H1 (cell line): ENCODE results near the gene FBXL15. TPM values are rescaled to one million over a fixed set of nuclear protein-coding genes. Genes with fewer than 3 reads are reported as not detected.

ENCODE experiments used
- CTCF ChIA-PET: fragments of 300-600 bp; sonication (Branson Sonifier 250); formaldehyde crosslinking; loops from one replicate; lab custom pipeline; 2021; ENCODE audit not compliant: partially characterized antibody; lab: Charles Lee
- POLR2A ChIA-PET: fragments of 300-600 bp; sonication (Branson Sonifier 250); formaldehyde crosslinking; loops from one replicate; lab custom pipeline; 2021; ENCODE audit warnings: inconsistent platforms; ENCODE audit not compliant: partially characterized antibody; lab: Charles Lee
- DNase-seq, 2 experiments: peaks; one replicate each; pipeline versions ENCODE4 v3.0.0 to v3.0.0-alpha.2; 2010 to 2022; ENCODE audit warnings: low spot score in 2 of 2, low read depth in 1 of 2, mixed read lengths in 1 of 2
- FAIRE-seq: peaks from 2 replicates; lab custom pipeline; 2011; peaks lifted over from hg19 to GRCh38; lab: Jason Lieb, UNC
- H2AFZ ChIP-seq: 2 replicates; pipeline ENCODE4 v1.8.1; 2012; ENCODE audit warnings: low read length, inconsistent platforms
- H2AK5ac ChIP-seq: 2 replicates; pipeline ENCODE4 v1.6.1; 2013; ENCODE audit warnings: low read depth, low read length
- H2BK120ac ChIP-seq: replicated peaks from 2 replicates; pipeline ENCODE3; 2013; ENCODE audit warnings: low read depth, low read length, inconsistent platforms
- H2BK12ac ChIP-seq: 2 replicates; pipeline ENCODE4 v1.6.1; 2013; ENCODE audit warnings: low read depth, low read length
- H2BK15ac ChIP-seq: 2 replicates; pipeline ENCODE4 v1.6.1; 2013; ENCODE audit warnings: low read length
- H2BK20ac ChIP-seq: 2 replicates; pipeline ENCODE4 v1.6.1; 2013; ENCODE audit warnings: low read length
- H2BK5ac ChIP-seq: 2 replicates; pipeline ENCODE4 v1.6.1; 2013; ENCODE audit warnings: low read depth, low read length
- H3K14ac ChIP-seq: 2 replicates; pipeline ENCODE4 v1.6.1; 2013; ENCODE audit warnings: inconsistent platforms; ENCODE audit not compliant: insufficient read length
- H3K18ac ChIP-seq: 2 replicates; pipeline ENCODE4 v1.6.1; 2013; ENCODE audit warnings: low read length; ENCODE audit errors: extremely low read depth
- H3K23ac ChIP-seq: 2 replicates; pipeline ENCODE4 v1.6.1; 2013; ENCODE audit warnings: inconsistent platforms; ENCODE audit not compliant: insufficient read length
- H3K23me2 ChIP-seq: 2 replicates; pipeline ENCODE4 v1.6.1; 2013; ENCODE audit warnings: low read depth, low read length
- H3K27ac ChIP-seq: 2 replicates; pipeline ENCODE4 v1.6.1; 2011; ENCODE audit warnings: low read depth, low read length, inconsistent platforms
- H3K27me3 ChIP-seq, 4 experiments: replicated peaks in 1 of 4; 1 replicate in 1 of 4; 2 replicates in 3 of 4; pipeline versions ENCODE4 v1.6.1 to v1.8.1; 2011 to 2013; ENCODE audit warnings: low read length in 3 of 4, mild to moderate bottlenecking in 3 of 4, inconsistent platforms in 2 of 4, mixed read lengths in 2 of 4, moderate library complexity in 1 of 4; ENCODE audit not compliant: control insufficient read depth in 3 of 4, insufficient read depth in 3 of 4; ENCODE audit errors: extremely low read depth in 1 of 4
- H3K36me3 ChIP-seq, 4 experiments: 2 replicates each; pipeline versions ENCODE4 v1.6.1 to v1.8.1; 2011 to 2013; ENCODE audit warnings: mild to moderate bottlenecking in 4 of 4, low read length in 3 of 4, moderate library complexity in 2 of 4, control low read depth in 1 of 4, inconsistent platforms in 1 of 4; ENCODE audit not compliant: insufficient read depth in 4 of 4, control insufficient read depth in 2 of 4
- H3K4ac ChIP-seq: replicated peaks from 2 replicates; pipeline ENCODE3; 2013; ENCODE audit warnings: low read length, low read depth, mixed read lengths, inconsistent platforms; ENCODE audit not compliant: insufficient read length
- H3K4me1 ChIP-seq, 4 experiments: replicated peaks in 1 of 4; 1 replicate in 1 of 4; 2 replicates in 3 of 4; pipeline versions ENCODE4 v1.6.1 to v1.8.1; 2011 to 2013; ENCODE audit warnings: low read length in 3 of 4, inconsistent platforms in 2 of 4, mixed read lengths in 1 of 4; ENCODE audit not compliant: insufficient read depth in 4 of 4, control insufficient read depth in 3 of 4
- H3K4me2 ChIP-seq, 2 experiments: 2 replicates each; pipeline versions ENCODE4 v1.6.1 to v1.8.1; 2011 to 2013; ENCODE audit warnings: low read depth in 2 of 2, low read length in 2 of 2, control low read depth in 1 of 2, inconsistent platforms in 1 of 2, mild to moderate bottlenecking in 1 of 2; ENCODE audit not compliant: insufficient read depth in 1 of 2
- H3K4me3 ChIP-seq, 4 experiments: fragments of 200-600, 300-600 bp in 1 of 4; sonication (generic), shearing (Covaris generic), sonication (Bioruptor Twin) in 1 of 4; 2 replicates each; pipeline versions ENCODE4 v1.5.1 to v1.8.1; 2011 to 2016; ENCODE audit warnings: low read length in 4 of 4, low read depth in 3 of 4, control low read depth in 2 of 4, inconsistent platforms in 2 of 4, mild to moderate bottlenecking in 2 of 4, mixed read lengths in 1 of 4, moderate library complexity in 1 of 4; ENCODE audit not compliant: insufficient read depth in 2 of 4; ENCODE audit errors: extremely low read depth in 1 of 4
- H3K56ac ChIP-seq: replicated peaks from 2 replicates; pipeline ENCODE3; 2013; ENCODE audit warnings: low read depth, mild to moderate bottlenecking, mixed read lengths, low read length, inconsistent platforms; ENCODE audit not compliant: insufficient read length
- H3K79me1 ChIP-seq: 2 replicates; pipeline ENCODE4 v1.6.1; 2013; ENCODE audit warnings: low read depth, low read length, control low read depth
- H3K79me2 ChIP-seq, 2 experiments: 2 replicates each; pipeline versions ENCODE4 v1.6.1 to v1.8.1; 2012 to 2013; ENCODE audit warnings: low read length in 2 of 2, mild to moderate bottlenecking in 2 of 2, inconsistent platforms in 1 of 2; ENCODE audit not compliant: insufficient read depth in 2 of 2, control insufficient read depth in 1 of 2
- H3K9ac ChIP-seq, 4 experiments: replicated peaks in 1 of 4; 1 replicate in 1 of 4; 2 replicates in 3 of 4; pipeline versions ENCODE4 v1.6.1 to v1.8.1; 2011 to 2013; ENCODE audit warnings: low read depth in 3 of 4, low read length in 3 of 4, control low read depth in 2 of 4, mild to moderate bottlenecking in 2 of 4, moderate library complexity in 2 of 4, inconsistent platforms in 1 of 4; ENCODE audit errors: extremely low read depth in 1 of 4
- H3K9me3 ChIP-seq, 2 experiments: 2 replicates each; pipeline versions ENCODE4 v1.6.1 to v1.8.1; 2012 to 2013; ENCODE audit warnings: mild to moderate bottlenecking in 2 of 2, moderate library complexity in 2 of 2, control low read depth in 1 of 2, inconsistent platforms in 1 of 2, low read depth in 1 of 2, low read length in 1 of 2, mixed read lengths in 1 of 2; ENCODE audit not compliant: insufficient read depth in 2 of 2
- H4K20me1 ChIP-seq, 2 experiments: replicated peaks in 1 of 2; 2 replicates each; pipeline versions ENCODE3 to v1.8.1; 2011 to 2013; ENCODE audit warnings: inconsistent platforms in 2 of 2, low read length in 2 of 2, mild to moderate bottlenecking in 1 of 2; ENCODE audit not compliant: insufficient read depth in 2 of 2, control insufficient read depth in 1 of 2
- H4K5ac ChIP-seq: 2 replicates; pipeline ENCODE4 v1.6.1; 2013; ENCODE audit warnings: low read length, low read depth, mixed read lengths, inconsistent platforms; ENCODE audit not compliant: insufficient read length
- H4K8ac ChIP-seq: 2 replicates; pipeline ENCODE4 v1.8.0; 2013; ENCODE audit warnings: mild to moderate bottlenecking, moderate library complexity, low read length, inconsistent platforms; ENCODE audit not compliant: insufficient read depth; ENCODE audit errors: extremely low read depth
- H4K91ac ChIP-seq: replicated peaks from 2 replicates; pipeline ENCODE3; 2013; ENCODE audit warnings: low read length, mixed read lengths, inconsistent platforms; ENCODE audit not compliant: insufficient read length
- ATF2 ChIP-seq: IDR thresholded peaks from 2 replicates; pipeline ENCODE4 v1.6.1; 2012; ENCODE audit warnings: low read length, inconsistent platforms
- CEBPB ChIP-seq: IDR thresholded peaks from 2 replicates; pipeline ENCODE4 v1.6.1; 2012; ENCODE audit warnings: low read depth, low read length
- CHD2 ChIP-seq: IDR thresholded peaks from 2 replicates; pipeline ENCODE4 v1.6.1; 2012; ENCODE audit warnings: low read length, improper control_type of control experiment
- EGR1 ChIP-seq: IDR thresholded peaks from 2 replicates; pipeline ENCODE4 v1.6.1; 2011; ENCODE audit warnings: low read depth, low read length, borderline replicate concordance
- GABPA ChIP-seq: IDR thresholded peaks from 2 replicates; pipeline ENCODE4 v1.6.1; 2011; ENCODE audit warnings: mild to moderate bottlenecking, low read length, moderate library complexity, borderline replicate concordance; ENCODE audit not compliant: insufficient read depth
- GTF2F1 ChIP-seq: IDR thresholded peaks from 2 replicates; pipeline ENCODE4 v1.6.1; 2012; ENCODE audit warnings: low read depth, low read length, improper control_type of control experiment, borderline replicate concordance
- MAX ChIP-seq: IDR thresholded peaks from 2 replicates; pipeline ENCODE4 v1.6.1; 2012; ENCODE audit warnings: inconsistent platforms
- NRF1 ChIP-seq: IDR thresholded peaks from 2 replicates; pipeline ENCODE4 v1.6.1; 2011; ENCODE audit warnings: mild to moderate bottlenecking, low read depth, low read length, improper control_type of control experiment
- PHF8 ChIP-seq: fragments of 200-600 bp; sonication (generic); conservative IDR thresholded peaks from 2 replicates; pipeline ENCODE4 v1.7.1; 2012; ENCODE audit warnings: low read depth, mild to moderate bottlenecking, inconsistent platforms, low read length, moderate library complexity
- SIX5 ChIP-seq: IDR thresholded peaks from 2 replicates; pipeline ENCODE4 v1.6.1; 2011; ENCODE audit warnings: mild to moderate bottlenecking, low read depth, low read length
- SP2 ChIP-seq: IDR thresholded peaks from 2 replicates; pipeline ENCODE4 v1.6.1; 2012; ENCODE audit warnings: mild to moderate bottlenecking, low read length, inconsistent platforms
- TBP ChIP-seq: IDR thresholded peaks from 2 replicates; pipeline ENCODE4 v1.6.1; 2011; ENCODE audit warnings: low read depth, low read length, improper control_type of control experiment
- WGBS, 2 experiments: shearing (Covaris generic) in 1 of 2; methylation state at CpG; one replicate each; pipeline versions ENCODE4 v1.1.6 to v1.1.7; 2013 to 2015; ENCODE audit warnings: low lambda C conversion rate in 2 of 2, mixed read lengths in 2 of 2, inconsistent platforms in 1 of 2, low coverage in 1 of 2, missing lambda C conversion rate in 1 of 2; ENCODE audit not compliant: insufficient replicate concordance in 2 of 2, insufficient coverage in 1 of 2, insufficient read length in 1 of 2; ENCODE audit errors: extremely low coverage in 1 of 2, missing lambda C conversion rate in 1 of 2; 5-methylcytosine and 5-hydroxymethylcytosine counted together
- polyA plus RNA-seq, 7 experiments: library from polyadenylated mRNA; depleted of rRNA in 3 of 7; stranded (reverse) in 5 of 7; unstranded in 2 of 7; fragments of >200 nt in 5 of 7; fragments of 200-250 nt in 2 of 7; gene quantifications; 1 replicate in 5 of 7; 2 replicates in 1 of 7; 4 replicates in 1 of 7; pipeline versions ENCODE4 v1.2.1 to v1.2.3, GENCODE V29; 2011 to 2013; ENCODE audit warnings: missing spikeins in 2 of 7, mixed read lengths in 2 of 7
- total RNA-seq: library from RNA; stranded (reverse); fragmentation: NEBNext Ultra II Directional; extraction: Animal tissue kit (Norgen Biotek cat#: 25700); gene quantifications from 2 replicates; pipeline ENCODE4 v1.2.1, GENCODE V29; 2021

FBXL15 gene
- total and polyA plus RNA-seq, 2 of the 8 experiments (the other 6 are each of a cell fraction or from before 2014, with no cell fraction given): 11.3 to 22.6 TPM

DNA sequence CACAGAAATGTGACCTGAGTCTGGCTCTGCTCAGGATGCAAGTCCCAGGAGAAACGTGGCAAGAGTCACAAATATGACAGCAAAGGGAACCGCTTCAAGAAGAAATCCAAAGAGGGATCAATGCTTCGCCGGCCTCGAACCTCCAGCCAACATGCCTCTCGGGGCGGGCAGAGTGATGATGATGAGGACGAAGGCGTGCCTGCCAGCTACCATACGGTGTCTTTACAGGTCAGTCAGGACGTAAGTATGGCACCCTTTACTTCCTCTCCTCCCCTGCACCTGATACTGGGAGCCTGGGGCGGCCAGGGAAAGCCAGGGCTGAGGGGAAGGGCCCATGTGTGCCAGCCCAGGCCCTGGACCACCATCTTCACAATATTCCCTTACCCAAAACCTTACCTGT lies 43.7 kb upstream of the FBXL15 start:
- H2BK20ac ChIP-seq: no peak overlapping the region
- H3K14ac ChIP-seq: no peak overlapping the region
- H2BK120ac ChIP-seq: no peak overlapping the region
- H2AFZ ChIP-seq: no peak overlapping the region
- no peak overlapping the region for H2AK5ac ChIP-seq
- H3K4me1 ChIP-seq: no peaks in the 10 kb centered on the region
- no peak overlapping the region for H4K5ac ChIP-seq
- DNase-seq: no peak
- H2BK15ac ChIP-seq: no peak overlapping the region
- H3K23ac ChIP-seq: no peak overlapping the region
- H3K36me3 ChIP-seq: peaks cover under 1 to 16% (median 8%) of the 10 kb centered on the region in 4 experiments; a peak in 7 of 8 replicates
- H3K23me2 ChIP-seq: no peaks in the 10 kb centered on the region; the same call in 1 of the 2 replicates
- no peak overlapping the region for H2BK5ac ChIP-seq
- FAIRE-seq: no peak
- no peak overlapping the region for H3K4ac ChIP-seq
- ChIA-PET CTCF (interaction anchor here (1.4 to 17.7 kb wide), 8 partner anchors 7 to 147 kb away, joined by 4 to 357 read pairs (median 14); partner anchors contain the start of gene NFKB2), POLR2A (interaction anchor here (1.2 kb wide), 1 partner anchor 225 kb away, joined by 3 read pairs; no protein-coding TSS in a partner anchor)
- H3K27ac ChIP-seq: no peak overlapping the region
- no peaks in the 10 kb centered on the region for H3K27me3 ChIP-seq
- H2BK12ac ChIP-seq: no peak overlapping the region
- H3K4me2 ChIP-seq: no peak overlapping the region
- H3K18ac ChIP-seq: no peak overlapping the region
- no peak overlapping the region for H4K91ac ChIP-seq
- no peaks in the 10 kb centered on the region for H3K79me1 ChIP-seq
- no peaks in the 10 kb centered on the region for H3K9me3 ChIP-seq
- WGBS, 2 experiments: 93% methylated on average over 12 of the region's 12 CpGs; no CpG with 5 or more reads in 1 of the 2 experiments
- H3K4me3 ChIP-seq: no peak overlapping the region
- H3K79me2 ChIP-seq: no peaks in the 10 kb centered on the region
- no peak overlapping the region for H3K9ac ChIP-seq
- 0 out of 2 replicates have a peak overlapping the region, but pooled peaks have one; percentile 25 for H4K8ac ChIP-seq
- H4K20me1 ChIP-seq: no peaks in the 10 kb centered on the region
- H3K56ac ChIP-seq: no peak overlapping the region
- no peak for TF ChIP-seq MAX
- TF ChIP-seq PHF8: no peak
- TF ChIP-seq GABPA: no peak
- TF ChIP-seq EGR1: no peak
- no peak for TF ChIP-seq CHD2
- TF ChIP-seq NRF1: no peak
- no peak for TF ChIP-seq SIX5
- TF ChIP-seq TBP: no peak
- no peak for TF ChIP-seq CEBPB
- no peak for TF ChIP-seq SP2
- no peak for TF ChIP-seq ATF2
- TF ChIP-seq GTF2F1: no peak
